SHP77 (cell line): ENCODE data around the gene COPS8.

Source experiments
- DNase-seq, 2 experiments: peaks; one replicate each; lab custom pipeline; 2025; lab: John Stamatoyannopoulos, UW

COPS8 gene

DNA sequence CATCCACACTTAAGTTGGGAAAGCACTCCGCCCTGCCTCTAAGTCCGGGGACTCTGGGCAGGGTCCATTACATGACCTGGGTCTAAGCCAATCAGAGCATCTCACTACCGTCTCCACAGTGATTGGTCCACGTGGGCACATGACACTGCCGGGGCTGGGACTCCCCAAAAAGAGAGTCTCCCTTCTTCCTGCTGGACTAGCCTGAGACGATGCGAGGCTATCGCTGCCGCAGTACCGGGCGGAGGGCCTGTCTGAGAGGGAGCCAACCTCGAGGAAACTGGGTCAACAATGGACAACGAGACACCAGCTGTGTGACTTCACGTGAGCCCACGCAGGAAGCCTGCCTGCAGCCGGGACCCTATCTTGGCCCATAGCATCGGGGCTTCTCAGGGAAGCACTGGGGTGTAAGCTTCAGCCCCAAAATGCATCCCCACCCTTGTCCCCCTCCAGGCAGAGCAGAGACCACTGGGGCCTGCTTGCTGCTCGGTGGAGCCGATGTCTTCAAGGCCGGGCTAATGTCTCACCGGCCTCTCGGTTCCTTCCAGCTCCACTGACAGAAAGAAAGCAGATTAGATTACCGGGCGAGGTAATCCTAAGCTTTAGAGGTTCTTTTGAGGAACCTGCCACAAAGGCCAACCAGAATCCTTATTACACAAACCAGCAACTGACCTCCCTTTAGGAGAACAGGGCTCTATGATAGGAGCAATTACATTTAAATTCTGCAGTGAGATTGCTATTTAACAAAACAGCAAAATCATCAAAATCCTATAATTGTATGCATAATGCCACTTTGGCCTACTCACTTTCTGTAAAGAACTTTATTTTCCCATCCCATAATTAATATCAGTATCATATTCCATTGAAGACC lies 21.3 kb upstream of the COPS8 start:
- DNase-seq: no peak

GRCh38 chr2:237065071-237065377 lies 20.7 kb upstream of the COPS8 start:
- DNase-seq: no peak

GRCh38 chr2:237066396-237066795 lies 19.3 kb upstream of the COPS8 start:
- no peak for DNase-seq

DNA sequence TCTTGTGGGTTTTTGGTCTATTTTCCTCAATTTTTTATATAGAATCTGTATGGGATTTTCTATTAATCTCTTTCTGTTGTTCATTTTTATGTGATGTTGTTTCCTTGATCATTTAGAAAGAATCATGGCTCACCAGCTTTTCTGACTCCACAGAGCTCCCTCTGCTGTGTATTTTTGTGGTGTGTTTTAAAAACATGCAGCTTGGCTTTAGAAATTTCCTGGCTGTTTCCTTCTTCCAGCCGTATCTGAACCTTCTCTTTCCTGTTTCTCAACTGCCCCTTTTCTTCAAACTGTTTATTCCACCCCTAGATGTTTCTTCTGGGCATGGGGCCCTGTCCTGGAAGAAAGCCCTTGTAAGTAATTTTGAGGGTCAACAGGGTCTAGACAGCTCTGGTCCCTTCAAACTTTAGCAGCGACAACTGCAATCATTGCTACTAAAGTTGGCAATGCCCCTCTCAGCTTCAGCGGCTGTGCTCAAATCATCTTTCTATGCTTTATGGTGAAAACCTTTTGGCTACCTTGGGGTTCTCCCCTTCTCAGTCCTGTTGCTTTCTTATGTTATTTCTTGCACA lies 17.6 kb upstream of the COPS8 start:
- no peak for DNase-seq

- DNase-seq: peak; percentile 22 to 25
Measured at GRCh38 chr2:237072067-237072931, 13.4 kb upstream of the COPS8 start.

GRCh38 chr2:237073552-237073951 lies 12.1 kb upstream of the COPS8 start:
- DNase-seq: no peak

DNA sequence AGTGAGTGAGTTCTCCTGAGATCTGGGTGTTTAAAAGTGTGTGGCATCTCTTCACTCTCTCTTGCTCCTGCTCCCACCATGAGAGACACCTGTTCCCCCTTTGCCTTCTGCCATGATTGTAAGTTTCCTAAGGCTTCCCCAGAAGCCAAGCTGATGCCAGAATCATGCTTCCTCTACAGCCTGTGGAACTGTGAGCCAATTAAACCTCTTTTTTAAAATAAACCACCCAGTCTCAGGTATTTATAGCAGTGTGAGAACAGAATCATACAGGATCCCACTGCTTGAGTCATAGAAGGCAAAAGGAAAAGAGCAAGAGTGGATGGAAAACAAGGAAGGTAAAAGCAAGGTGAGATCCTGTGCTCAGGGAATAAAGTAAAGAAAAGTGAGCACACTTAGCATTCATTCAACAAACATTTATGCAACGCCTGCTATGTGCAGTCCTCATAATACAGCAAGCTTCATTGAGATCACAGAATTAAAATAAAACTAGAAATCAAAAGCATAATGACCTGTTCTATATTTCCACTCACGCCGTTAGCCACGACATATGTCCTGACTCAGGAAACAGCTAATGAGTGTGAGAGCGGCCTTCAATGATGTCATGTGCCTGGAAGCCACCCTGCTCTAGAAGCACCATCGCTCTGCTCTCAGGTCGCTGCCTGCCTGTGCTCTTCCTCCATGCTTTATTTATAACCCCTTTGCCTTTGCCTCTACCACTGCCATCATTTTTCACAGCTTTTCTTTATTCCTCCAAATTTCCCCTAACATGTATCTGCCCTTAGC lies 11.3 kb upstream of the COPS8 start:
- no peak for DNase-seq

- no peak for DNase-seq
Measured at GRCh38 chr2:237075749-237076599, 9.7 kb upstream of the COPS8 start.

DNA sequence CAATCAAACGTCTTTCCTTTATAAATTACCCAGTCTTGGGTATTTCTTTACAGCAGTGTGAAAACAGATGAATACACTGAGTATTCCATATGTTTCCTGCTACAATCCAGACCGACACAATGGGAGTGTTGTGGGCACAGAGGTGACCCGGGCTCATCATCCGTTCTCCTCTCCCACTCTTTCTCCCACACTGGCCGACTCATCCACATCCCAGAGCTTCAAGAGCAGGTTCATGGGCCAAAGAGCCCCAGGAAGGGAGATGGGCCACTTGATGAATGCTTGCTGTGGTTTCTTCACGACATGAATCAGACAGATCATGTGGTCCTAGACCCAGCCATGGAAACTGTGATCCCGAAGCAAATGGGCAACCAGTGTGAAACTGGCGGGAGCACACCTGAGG lies 4.1 kb upstream of the COPS8 start:
- DNase-seq: no peak

DNA sequence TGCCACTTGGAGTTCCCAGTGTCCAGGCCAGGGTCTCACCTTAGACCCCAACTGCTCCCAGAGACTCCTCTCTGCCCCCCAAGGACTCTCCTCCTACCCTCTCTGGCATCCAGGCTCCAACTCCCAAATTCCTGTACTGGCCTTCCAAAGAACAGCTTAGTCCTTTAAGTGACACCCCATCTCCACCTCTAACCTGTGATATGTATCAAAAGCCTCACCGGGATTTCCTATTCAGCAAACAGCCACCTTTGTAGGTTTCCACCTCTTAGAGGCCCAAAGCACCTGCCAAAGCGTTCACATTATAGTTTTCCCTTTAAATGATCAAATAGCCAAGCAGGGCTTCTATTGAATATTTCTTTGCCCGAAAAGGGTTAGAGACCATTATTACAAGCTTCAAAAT lies 2.7 kb upstream of the COPS8 start:
- no peak for DNase-seq

GRCh38 chr2:237084444-237084843 lies 1.2 kb upstream of the COPS8 start:
- DNase-seq: no peak

DNA sequence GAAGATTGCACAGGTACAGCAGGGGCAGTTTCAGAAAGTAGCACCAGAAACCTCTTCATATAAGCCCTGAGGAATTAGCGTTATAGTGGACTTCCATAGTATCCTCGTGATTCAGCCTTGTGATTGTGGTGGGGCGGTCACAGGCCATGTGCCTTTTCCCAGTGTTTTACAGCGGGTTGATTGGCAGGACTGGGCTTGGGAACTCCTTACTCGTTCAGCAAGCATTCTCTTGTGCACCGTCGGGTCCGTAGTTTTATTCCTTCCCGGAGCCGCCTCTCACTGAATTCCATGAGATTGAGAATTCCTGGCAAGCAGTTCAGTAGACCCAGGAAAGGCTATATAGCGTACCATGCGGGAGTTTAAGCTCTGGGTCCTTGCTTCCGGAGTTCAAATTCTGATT lies 5.2 kb downstream of the COPS8 start:
- DNase-seq: no peak

DNA sequence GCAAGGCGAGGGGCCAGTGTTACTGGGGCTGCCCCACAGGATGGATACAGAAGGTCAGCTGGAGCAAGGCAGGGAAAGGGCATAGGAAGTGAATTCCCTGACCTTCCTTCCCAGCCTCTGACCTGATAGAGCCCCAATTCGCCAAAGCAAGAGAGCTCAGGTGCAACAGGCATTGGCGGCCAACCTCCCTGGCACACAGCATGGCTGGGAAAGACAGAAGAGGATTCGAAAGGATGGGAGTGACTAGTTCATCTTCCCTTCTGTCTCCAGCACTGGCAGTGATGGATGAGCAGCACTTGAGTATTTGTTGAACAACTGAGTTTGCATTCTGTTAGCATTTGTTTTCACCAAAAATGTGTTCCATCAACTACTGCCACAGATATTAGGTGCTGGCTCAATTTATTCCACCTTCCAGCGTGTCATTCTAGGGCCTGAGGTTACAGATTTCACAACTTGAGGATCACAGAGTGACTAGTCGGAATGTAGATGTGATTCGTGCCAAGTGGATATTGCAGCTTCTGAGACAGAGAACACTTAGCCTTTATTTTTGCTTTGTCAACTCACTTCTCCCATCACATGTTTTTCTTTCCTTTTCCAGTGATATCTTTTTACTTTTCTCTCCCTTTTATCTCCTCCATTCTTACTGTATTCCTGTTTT lies 6.2 kb downstream of the COPS8 start:
- no peak for DNase-seq

GRCh38 chr2:237092506-237092905 lies 6.8 kb downstream of the COPS8 start:
- DNase-seq: no peak

DNA sequence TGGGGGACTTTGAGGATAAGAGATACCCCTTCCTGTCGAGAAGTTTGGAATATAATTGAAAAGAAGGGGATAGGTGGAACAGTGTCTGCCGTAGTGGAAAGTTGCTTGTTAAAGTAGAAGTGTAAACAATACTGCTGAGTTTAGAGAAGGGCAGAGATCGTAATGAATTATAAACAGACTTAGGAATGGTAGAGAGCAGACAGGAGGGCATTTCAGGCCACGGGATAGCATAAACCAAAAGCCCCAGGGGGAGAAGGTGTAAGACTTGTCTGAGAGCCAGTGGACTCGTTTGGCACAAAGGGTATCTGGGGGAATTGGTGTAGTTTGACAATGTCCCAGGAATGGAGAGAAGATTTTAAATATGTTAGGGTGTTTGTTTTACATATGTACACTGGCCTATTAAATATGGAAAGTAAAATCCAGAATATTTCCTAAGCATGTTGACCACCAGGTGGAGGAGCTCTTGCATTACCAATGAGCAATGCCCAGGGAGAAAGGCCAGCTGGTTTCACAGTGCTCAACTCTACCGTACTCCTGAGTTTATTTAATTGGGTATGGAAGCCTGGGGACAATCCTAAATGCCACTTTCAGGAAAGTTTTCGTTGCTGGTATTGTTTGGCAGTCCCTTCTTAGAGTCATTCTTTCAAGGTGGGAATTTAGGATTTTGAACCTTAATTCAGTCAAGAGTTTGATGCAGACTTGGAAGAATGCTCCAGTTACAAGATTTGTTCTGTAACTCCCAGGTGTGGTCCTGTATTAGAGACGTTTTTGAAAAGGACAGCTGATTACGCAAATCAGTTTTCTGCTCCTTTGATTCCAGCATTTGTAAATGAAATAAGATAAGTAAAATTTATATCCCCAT lies 7.5 kb downstream of the COPS8 start:
- DNase-seq: no peak

DNA sequence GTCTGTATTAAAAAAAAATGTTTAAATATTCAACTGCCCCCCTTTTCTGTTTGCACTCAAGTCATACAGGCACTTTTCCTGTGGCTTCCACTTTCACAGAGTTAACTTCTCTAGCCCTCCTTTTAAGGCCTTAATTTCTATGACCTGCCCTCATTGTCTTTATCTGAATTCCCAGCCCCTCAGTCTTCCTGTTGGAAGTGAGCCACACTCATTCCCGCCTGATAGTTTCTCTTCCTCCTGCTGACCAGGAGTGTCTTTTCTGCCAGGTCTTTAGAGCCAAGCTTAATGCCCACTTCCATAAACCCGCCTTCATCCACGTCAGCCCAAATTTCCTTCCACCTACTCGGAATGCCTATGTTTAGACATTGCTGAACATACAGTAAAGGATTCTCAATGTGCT lies 10.5 kb downstream of the COPS8 start:
- no peak for DNase-seq

DNA sequence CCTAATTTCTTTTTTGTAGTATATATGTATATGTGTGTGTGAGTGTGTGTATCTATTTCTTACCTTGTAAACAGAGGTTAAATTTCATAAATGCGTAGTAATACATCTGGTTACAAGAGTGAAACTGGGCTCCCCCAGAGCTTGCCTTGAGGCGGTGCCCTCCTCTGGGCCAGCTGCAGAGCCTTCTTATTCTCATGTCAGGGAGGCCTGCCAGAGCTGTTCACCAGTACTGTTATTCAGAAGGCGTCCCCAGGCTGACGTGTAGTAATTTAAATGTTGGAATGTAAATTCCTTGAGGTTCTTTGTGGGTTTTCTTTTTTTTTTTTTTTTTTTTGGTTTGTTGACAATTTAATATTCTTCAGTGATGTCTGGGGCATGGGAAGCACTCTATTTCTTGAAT lies 11.2 kb downstream of the COPS8 start:
- no peak for DNase-seq

GRCh38 chr2:237097326-237097910 lies 11.7 kb downstream of the COPS8 start:
- DNase-seq: no peak
